Testis (tissue), 2 donors: ENCODE data around the gene FKBP9.

Experiments used
- CTCF ChIP-seq, 3 experiments: fragments of 450-650 bp in 2 of 3; fragments of 200-600 bp in 1 of 3; sonication (generic) in 1 of 3; IDR thresholded peaks; one replicate each; pipeline ENCODE4 v1.5.1; 2016 to 2019; ENCODE audit warnings: antibody characterized with exemption in 3 of 3, mild to moderate bottlenecking in 2 of 3, moderate library complexity in 1 of 3
- POLR2A ChIP-seq: fragments of 450-650 bp; IDR thresholded peaks from one replicate; pipeline ENCODE4 v1.6.1; 2017; ENCODE audit warnings: antibody characterized with exemption, mild to moderate bottlenecking, moderate library complexity

GRCh38 chr7:33044986-33045385 is 87.7 kb downstream of the FKBP9 start:
- TF ChIP-seq CTCF (IDR thresholded peaks at IDR 0.05), result no peak
- no peak for TF ChIP-seq POLR2A
